ENCODE results near the gene CACNB1. TPM values are rescaled to one million over a fixed set of nuclear protein-coding genes. Genes with fewer than 3 reads are reported as not detected.

CACNB1 gene
- total and polyA plus RNA-seq, 2 of the 13 experiments (the other 11 are each of a cell fraction or from before 2014, with no cell fraction given), result 0.75 to 1.5 TPM

DNA sequence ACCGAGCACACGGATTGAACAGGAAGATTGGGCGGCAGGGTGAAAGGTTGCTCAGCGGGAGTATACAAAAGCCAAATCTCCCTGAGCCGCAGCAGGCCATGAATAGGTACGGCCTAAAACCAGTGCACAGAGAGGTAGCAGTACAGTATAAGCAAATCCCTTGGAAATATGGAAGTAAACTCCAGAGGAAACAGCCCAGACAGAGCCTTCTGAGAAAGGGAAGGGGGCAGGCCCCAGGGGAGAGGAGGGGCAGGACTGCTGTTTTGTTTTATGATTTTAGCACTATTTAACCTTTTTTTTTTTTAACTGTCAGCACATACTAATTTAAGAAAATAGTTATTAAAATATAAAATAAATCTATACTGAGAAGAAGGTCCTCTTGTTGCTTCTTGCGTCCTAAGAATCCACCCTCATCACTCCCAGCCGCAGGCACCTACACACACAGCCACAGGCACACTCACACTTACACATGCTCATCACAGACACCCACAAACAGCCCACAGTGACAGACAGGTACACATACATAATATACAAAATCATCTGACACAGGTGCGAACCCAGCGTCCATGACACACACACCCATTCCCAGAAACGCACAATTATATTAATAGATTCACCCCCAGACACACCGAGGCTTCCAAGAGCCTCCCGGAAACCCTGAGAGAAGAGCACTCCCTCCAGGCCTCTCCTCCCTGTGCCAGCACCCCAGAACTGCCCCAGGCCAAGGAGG lies 58.9 kb downstream of the CACNB1 start (continued):
- TF ChIP-seq, protein P1, sequence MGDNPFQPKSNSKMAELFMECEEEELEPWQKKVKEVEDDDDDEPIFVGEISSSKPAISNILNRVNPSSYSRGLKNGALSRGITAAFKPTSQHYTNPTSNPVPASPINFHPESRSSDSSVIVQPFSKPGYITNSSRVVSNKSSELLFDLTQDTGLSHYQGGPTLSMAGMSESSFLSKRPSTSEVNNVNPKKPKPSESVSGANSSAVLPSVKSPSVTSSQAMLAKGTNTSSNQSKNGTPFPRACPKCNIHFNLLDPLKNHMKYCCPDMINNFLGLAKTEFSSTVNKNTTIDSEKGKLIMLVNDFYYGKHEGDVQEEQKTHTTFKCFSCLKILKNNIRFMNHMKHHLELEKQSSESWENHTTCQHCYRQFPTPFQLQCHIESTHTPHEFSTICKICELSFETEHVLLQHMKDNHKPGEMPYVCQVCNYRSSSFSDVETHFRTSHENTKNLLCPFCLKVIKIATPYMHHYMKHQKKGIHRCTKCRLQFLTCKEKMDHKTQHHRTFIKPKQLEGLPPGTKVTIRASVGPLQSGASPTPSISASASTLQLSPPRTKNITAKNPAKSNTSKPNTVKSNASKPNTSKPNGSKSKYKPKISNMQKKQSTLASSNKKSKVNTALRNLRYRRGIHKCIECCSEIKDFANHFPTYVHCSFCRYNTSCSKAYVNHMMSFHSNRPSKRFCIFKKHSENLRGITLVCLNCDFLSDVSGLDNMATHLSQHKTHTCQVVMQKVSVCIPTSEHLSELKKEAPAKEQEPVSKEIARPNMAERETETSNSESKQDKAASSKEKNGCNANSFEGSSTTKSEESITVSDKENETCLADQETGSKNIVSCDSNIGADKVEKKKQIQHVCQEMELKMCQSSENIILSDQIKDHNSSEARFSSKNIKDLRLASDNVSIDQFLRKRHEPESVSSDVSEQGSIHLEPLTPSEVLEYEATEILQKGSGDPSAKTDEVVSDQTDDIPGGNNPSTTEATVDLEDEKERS (CRISPR knock-in tag; IDR thresholded peaks at IDR 0.05), result no peak
- TF ChIP-seq ZMYM3 (CRISPR knock-in tag; IDR thresholded peaks at IDR 0.05) (no peak), ZNF160 (CRISPR knock-in tag; IDR thresholded peaks at IDR 0.05) (no peak), ZNF616 (CRISPR knock-in tag; IDR thresholded peaks at IDR 0.05; ENCODE audit: low read depth) (no peak), ZNF629 (CRISPR knock-in tag; conservative IDR thresholded peaks at IDR 0.05) (no peak), SNRNP70 (IDR thresholded peaks at IDR 0.05; ENCODE audit: low read depth, low read length) (no peak), HNF4G (IDR thresholded peaks at IDR 0.05; ENCODE audit: borderline replicate concordance, low read depth, low read length) (no peak), HNF4G (CRISPR knock-in tag; IDR thresholded peaks at IDR 0.05; ENCODE audit: borderline replicate concordance, low read depth) (no peak), ZFP36L1 (CRISPR knock-in tag; IDR thresholded peaks at IDR 0.05) (no peak), HMGA1 (CRISPR knock-in tag; conservative IDR thresholded peaks at IDR 0.05) (no peak)
- TF ChIP-seq, protein P2, sequence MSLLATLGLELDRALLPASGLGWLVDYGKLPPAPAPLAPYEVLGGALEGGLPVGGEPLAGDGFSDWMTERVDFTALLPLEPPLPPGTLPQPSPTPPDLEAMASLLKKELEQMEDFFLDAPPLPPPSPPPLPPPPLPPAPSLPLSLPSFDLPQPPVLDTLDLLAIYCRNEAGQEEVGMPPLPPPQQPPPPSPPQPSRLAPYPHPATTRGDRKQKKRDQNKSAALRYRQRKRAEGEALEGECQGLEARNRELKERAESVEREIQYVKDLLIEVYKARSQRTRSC (CRISPR knock-in tag; IDR thresholded peaks at IDR 0.05; ENCODE audit: low read depth), result no peak
- TF ChIP-seq, protein P3, sequence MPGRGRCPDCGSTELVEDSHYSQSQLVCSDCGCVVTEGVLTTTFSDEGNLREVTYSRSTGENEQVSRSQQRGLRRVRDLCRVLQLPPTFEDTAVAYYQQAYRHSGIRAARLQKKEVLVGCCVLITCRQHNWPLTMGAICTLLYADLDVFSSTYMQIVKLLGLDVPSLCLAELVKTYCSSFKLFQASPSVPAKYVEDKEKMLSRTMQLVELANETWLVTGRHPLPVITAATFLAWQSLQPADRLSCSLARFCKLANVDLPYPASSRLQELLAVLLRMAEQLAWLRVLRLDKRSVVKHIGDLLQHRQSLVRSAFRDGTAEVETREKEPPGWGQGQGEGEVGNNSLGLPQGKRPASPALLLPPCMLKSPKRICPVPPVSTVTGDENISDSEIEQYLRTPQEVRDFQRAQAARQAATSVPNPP (CRISPR knock-in tag; IDR thresholded peaks at IDR 0.05), result no peak
